ENCODE data around the gene FICD. TPM values are rescaled to one million over a fixed set of nuclear protein-coding genes. Genes with fewer than 3 reads are reported as not detected.

FICD gene
- total RNA-seq, 1 donor from 2014 or later = 3.6 TPM

DNA sequence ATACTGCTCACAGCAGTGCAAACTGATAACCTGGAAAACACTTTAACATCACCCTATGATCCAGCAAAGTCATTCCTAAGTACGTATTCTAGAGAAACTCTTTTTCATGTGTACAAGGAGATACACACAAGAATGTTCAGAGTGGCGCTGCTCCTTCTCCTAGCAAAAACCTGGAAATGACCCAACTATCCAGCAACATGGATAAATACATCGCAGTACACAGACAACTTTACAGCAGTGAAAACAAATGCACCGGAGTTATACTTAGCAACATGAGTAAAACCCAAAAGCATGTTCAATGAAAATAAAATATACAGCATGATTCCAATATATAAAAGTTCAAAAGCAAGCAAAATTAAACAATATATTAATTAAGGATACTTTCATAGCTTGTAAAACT is 27.2 kb downstream of the FICD start:
- no peak for DNase-seq (ENCODE audit: low spot score, unreplicated experiment)
- H3K27ac Mint-ChIP-seq = no peak overlapping the region
- H3K27me3 Mint-ChIP-seq = no peaks in the 10 kb centered on the region
- no peaks in the 10 kb centered on the region for H3K9me3 Mint-ChIP-seq (ENCODE audit: low read depth)
- peaks cover 17% of the 10 kb centered on the region for H3K36me3 Mint-ChIP-seq (ENCODE audit: insufficient read depth)
- H3K4me1 Mint-ChIP-seq (ENCODE audit: low read depth) = peaks cover 2% of the 10 kb centered on the region
- no peak overlapping the region for H3K4me3 Mint-ChIP-seq (ENCODE audit: low read depth)
- TF ChIP-seq, protein P1, sequence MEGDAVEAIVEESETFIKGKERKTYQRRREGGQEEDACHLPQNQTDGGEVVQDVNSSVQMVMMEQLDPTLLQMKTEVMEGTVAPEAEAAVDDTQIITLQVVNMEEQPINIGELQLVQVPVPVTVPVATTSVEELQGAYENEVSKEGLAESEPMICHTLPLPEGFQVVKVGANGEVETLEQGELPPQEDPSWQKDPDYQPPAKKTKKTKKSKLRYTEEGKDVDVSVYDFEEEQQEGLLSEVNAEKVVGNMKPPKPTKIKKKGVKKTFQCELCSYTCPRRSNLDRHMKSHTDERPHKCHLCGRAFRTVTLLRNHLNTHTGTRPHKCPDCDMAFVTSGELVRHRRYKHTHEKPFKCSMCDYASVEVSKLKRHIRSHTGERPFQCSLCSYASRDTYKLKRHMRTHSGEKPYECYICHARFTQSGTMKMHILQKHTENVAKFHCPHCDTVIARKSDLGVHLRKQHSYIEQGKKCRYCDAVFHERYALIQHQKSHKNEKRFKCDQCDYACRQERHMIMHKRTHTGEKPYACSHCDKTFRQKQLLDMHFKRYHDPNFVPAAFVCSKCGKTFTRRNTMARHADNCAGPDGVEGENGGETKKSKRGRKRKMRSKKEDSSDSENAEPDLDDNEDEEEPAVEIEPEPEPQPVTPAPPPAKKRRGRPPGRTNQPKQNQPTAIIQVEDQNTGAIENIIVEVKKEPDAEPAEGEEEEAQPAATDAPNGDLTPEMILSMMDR (IDR thresholded peaks at IDR 0.05; ENCODE audit: unreplicated experiment) = no peak

DNA sequence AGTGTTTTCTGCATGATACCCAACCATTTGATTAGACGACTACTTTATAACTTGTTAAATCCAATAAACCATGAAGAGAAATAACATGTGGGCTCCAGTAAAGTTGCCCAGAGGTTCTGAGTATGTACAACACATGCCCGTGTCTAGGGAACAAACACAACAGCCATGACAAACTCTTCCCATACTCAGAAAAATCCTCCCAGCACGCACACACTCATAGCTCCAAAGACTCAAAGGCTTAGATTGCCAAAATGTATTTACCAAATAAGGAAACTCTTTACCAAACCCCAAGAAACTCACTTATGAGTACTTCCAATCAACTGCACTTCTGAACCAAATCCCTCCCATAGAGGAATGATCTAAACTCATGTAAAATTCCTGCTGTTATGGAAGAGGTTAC is 28.6 kb downstream of the FICD start:
- Mint-ChIP-seq H3K4me1 (ENCODE audit: low read depth) (peaks cover 2% of the 10 kb centered on the region), H3K36me3 (ENCODE audit: insufficient read depth) (peaks cover 23% of the 10 kb centered on the region), H3K4me3 (ENCODE audit: low read depth) (no peak overlapping the region), H3K9me3 (ENCODE audit: low read depth) (no peaks in the 10 kb centered on the region), H3K27me3 (no peaks in the 10 kb centered on the region), H3K27ac (peak overlapping the region; percentile 18)
- TF ChIP-seq, protein P1 (IDR thresholded peaks at IDR 0.05; ENCODE audit: unreplicated experiment) = no peak
- no peak for DNase-seq (ENCODE audit: low spot score, unreplicated experiment)

DNA sequence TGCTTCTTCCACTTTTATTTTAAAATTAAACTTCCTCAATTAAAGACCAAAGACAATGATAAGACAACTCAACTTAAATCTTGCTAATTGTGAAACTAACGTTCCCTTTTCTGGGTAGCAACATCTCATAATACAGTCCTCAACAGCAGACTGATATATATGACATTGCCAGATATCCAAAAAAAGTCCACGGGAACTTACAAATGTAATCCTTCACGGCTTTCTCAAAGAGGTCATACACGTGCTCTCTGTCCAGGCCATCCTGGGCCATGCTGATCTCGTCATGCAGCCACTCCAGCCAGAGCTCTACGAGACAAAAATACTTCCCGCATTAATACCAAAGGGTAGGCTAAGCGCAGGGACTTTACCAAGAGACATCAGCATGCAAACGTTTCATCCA is 32.6 kb downstream of the FICD start:
- Mint-ChIP-seq H3K4me3 (ENCODE audit: low read depth) (no peak overlapping the region), H3K27me3 (no peaks in the 10 kb centered on the region), H3K36me3 (ENCODE audit: insufficient read depth) (peaks cover 23% of the 10 kb centered on the region), H3K4me1 (ENCODE audit: low read depth) (no peaks in the 10 kb centered on the region), H3K9me3 (ENCODE audit: low read depth) (no peaks in the 10 kb centered on the region), H3K27ac (no peak overlapping the region)
- TF ChIP-seq, protein P1 (IDR thresholded peaks at IDR 0.05; ENCODE audit: unreplicated experiment) = no peak
- DNase-seq (ENCODE audit: low spot score, unreplicated experiment) = no peak

DNA sequence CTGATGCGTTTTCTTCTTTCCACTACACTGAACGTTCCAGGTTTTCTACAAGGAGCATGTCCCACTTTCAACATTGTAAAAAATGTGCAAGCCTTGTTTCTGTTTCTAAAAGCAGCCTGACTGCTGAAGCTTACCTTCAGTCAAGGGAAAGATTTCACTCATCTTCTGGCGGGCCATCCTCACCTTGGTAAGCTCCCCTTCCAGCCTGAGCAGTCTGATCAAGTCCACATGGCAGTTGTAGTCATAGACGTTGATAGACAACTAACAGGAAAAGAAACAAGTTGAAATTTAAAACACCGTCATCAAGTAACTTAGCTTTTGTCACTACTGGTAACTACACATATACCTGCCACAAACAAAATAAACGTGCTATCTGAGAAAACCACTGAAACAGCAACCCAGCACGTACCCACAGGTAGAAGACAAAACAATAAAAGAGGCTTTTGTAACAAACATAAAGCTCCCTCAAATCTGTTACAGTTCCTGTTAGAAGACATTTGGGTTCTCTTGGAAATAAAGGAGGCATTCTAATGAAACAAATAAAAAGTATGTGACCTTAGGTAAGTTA is 34.0 kb downstream of the FICD start:
- TF ChIP-seq, protein P1 (IDR thresholded peaks at IDR 0.05; ENCODE audit: unreplicated experiment) = no peak
- no peak for DNase-seq (ENCODE audit: low spot score, unreplicated experiment)
- no peaks in the 10 kb centered on the region for H3K9me3 Mint-ChIP-seq (ENCODE audit: low read depth)
- H3K4me3 Mint-ChIP-seq (ENCODE audit: low read depth) = no peak overlapping the region
- peaks cover 16% of the 10 kb centered on the region for H3K36me3 Mint-ChIP-seq (ENCODE audit: insufficient read depth)
- no peaks in the 10 kb centered on the region for H3K4me1 Mint-ChIP-seq (ENCODE audit: low read depth)
- peak overlapping the region; percentile 20 for H3K27ac Mint-ChIP-seq
- no peaks in the 10 kb centered on the region for H3K27me3 Mint-ChIP-seq

DNA sequence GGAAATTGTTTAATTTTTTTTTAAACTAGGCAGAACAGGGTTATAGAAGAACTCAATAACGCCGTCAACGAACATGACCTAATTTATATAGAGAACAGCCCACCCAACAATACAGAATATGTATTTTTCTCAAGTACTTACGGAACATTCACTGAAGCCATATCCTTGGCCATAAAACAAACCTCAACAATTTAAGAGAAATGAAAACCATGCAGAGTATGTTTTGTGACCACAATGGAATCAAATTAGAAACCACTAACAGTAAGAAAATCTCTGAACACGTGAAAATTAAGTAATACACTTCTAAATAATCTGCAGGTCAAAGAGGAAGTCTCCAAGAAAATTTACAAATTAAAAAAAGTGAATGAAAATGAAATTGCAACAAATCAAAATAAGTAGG is 36.5 kb downstream of the FICD start:
- DNase-seq (ENCODE audit: low spot score, unreplicated experiment) = no peak
- TF ChIP-seq, protein P1 (IDR thresholded peaks at IDR 0.05; ENCODE audit: unreplicated experiment) = no peak
- H3K36me3 Mint-ChIP-seq (ENCODE audit: insufficient read depth) = peaks cover 8% of the 10 kb centered on the region
- no peak overlapping the region for H3K4me3 Mint-ChIP-seq (ENCODE audit: low read depth)
- H3K4me1 Mint-ChIP-seq (ENCODE audit: low read depth) = peaks cover 1% of the 10 kb centered on the region
- H3K27ac Mint-ChIP-seq = peak overlapping the region; percentile 77
- H3K9me3 Mint-ChIP-seq (ENCODE audit: low read depth) = no peaks in the 10 kb centered on the region
- H3K27me3 Mint-ChIP-seq = no peaks in the 10 kb centered on the region

Measured in progenitor cell of endocrine pancreas (in vitro differentiated cells).